ENCODE results near the gene SOBP.

GRCh38 chr6:107489636-107490565, at the start of gene SOBP:
- TF ChIP-seq CTCF (IDR thresholded peaks at IDR 0.05): no peak
- no peak for TF ChIP-seq POLR2AphosphoS5 (IDR thresholded peaks at IDR 0.05; ENCODE audit: insufficient read depth in 1 of 2, low read depth in 1 of 2)

Data from vagina (tissue), 2 donors.